Fibroblast of lung (primary cell): ENCODE results near the gene LAMC3. TPM values are rescaled to one million over a fixed set of nuclear protein-coding genes. Genes with fewer than 3 reads are reported as not detected.

Experiments
- DNase-seq, 2 donors: peaks; one replicate each; pipeline versions ENCODE4 v3.0.0 to v3.0.0-alpha.2; 2010; ENCODE audit warnings: low read depth in 2 of 2
- H2AFZ ChIP-seq: 2 replicates; pipeline ENCODE4 v1.5.1; 2012; ENCODE audit warnings: low read length, control low read depth, inconsistent platforms
- H3K27ac ChIP-seq: 2 replicates; pipeline ENCODE4 v1.5.1; 2011; ENCODE audit warnings: low read length, control low read depth; ENCODE audit not compliant: insufficient read depth
- H3K27me3 ChIP-seq: 2 replicates; pipeline ENCODE4 v1.5.1; 2011; ENCODE audit warnings: mild to moderate bottlenecking, low read length; ENCODE audit not compliant: control insufficient read depth, insufficient read depth
- H3K36me3 ChIP-seq: 2 replicates; pipeline ENCODE4 v1.5.1; 2011; ENCODE audit warnings: low read length; ENCODE audit not compliant: control insufficient read depth, insufficient read depth
- H3K4me1 ChIP-seq: 2 replicates; pipeline ENCODE4 v1.5.1; 2011; ENCODE audit warnings: low read length; ENCODE audit not compliant: control insufficient read depth, insufficient read depth; ENCODE audit errors: extremely low read depth
- H3K4me2 ChIP-seq: 2 replicates; pipeline ENCODE4 v1.5.1; 2011; ENCODE audit warnings: low read length, control low read depth; ENCODE audit not compliant: insufficient read depth; ENCODE audit errors: extremely low read depth
- H3K4me3 ChIP-seq, 4 experiments: fragments of 200-600 bp in 1 of 4; sonication (generic) in 1 of 4; replicated peaks in 1 of 4; 2 replicates each; pipeline ENCODE4 v1.5.1; 2011 to 2016; ENCODE audit warnings: low read length in 4 of 4, low read depth in 3 of 4, mild to moderate bottlenecking in 3 of 4, control low read depth in 2 of 4, inconsistent platforms in 1 of 4, mixed read lengths in 1 of 4; ENCODE audit not compliant: insufficient read depth in 1 of 4; ENCODE audit errors: control extremely low read depth in 1 of 4
- H3K79me2 ChIP-seq: 2 replicates; pipeline ENCODE4 v1.5.1; 2012; ENCODE audit warnings: mild to moderate bottlenecking, low read length, inconsistent platforms; ENCODE audit not compliant: control insufficient read depth, insufficient read depth
- H3K9ac ChIP-seq: 2 replicates; pipeline ENCODE4 v1.5.1; 2011; ENCODE audit warnings: mild to moderate bottlenecking, low read length, control low read depth; ENCODE audit not compliant: insufficient read depth
- H3K9me3 ChIP-seq: 2 replicates; pipeline ENCODE4 v1.5.1; 2012; ENCODE audit warnings: low read depth, low read length; ENCODE audit not compliant: control insufficient read depth, insufficient read depth
- H4K20me1 ChIP-seq: 2 replicates; pipeline ENCODE4 v1.5.1; 2011; ENCODE audit warnings: low read length; ENCODE audit not compliant: control insufficient read depth, insufficient read depth; ENCODE audit errors: extremely low read depth
- EZH2 ChIP-seq: IDR thresholded peaks from 2 replicates; pipeline ENCODE4 v1.5.1; 2012; ENCODE audit warnings: low read length, control low read depth, mild to moderate bottlenecking; ENCODE audit errors: missing control alignments
- polyA plus RNA-seq, 2 donors: library from polyadenylated mRNA; depleted of rRNA in 1 of 2; stranded (reverse) in 1 of 2; unstranded in 1 of 2; fragments of >200 nt; gene quantifications; 2 replicates each; pipeline ENCODE4 v1.2.1, GENCODE V29; 2011 to 2012; ENCODE audit warnings: missing spikeins in 1 of 2
- total RNA-seq: library from RNA; depleted of rRNA; stranded (reverse); fragments of >200 nt; gene quantifications from 2 replicates; pipeline ENCODE4 v1.2.1, GENCODE V29; 2014
- TF ChIP-seq, protein P1 (sequence below), 2 donors: IDR thresholded peaks in 1 of 2; conservative IDR thresholded peaks in 1 of 2; 1 replicate in 1 of 2; 2 replicates in 1 of 2; pipeline ENCODE4 v1.5.1; 2011 to 2012; ENCODE audit warnings: low read length in 2 of 2, control low read depth in 1 of 2, inconsistent platforms in 1 of 2, low read depth in 1 of 2, mild to moderate bottlenecking in 1 of 2

The LAMC3 gene
- total and polyA plus RNA-seq, 2 donors (not counting 1 experiment from before 2014, with no cell fraction given): 0.17 to 1.4 TPM

DNA sequence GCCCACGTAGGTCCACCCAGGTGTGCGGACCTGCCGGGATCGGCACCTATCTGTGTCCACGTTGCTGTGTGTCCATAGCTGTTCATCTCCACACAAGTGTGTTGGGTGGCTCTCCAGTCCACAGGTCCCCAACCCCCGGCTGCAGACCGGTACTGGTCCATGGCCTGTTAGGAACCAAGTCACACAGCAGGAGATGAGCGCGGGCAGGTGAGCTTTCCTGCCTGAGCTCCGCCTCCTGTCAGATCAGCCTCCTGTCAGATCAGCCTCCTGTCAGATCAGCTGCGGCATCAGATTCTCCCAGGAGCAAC, 18.9 kb downstream of the LAMC3 start:
- no peaks in the 10 kb centered on the region for H3K4me1 ChIP-seq
- no peak overlapping the region for H3K4me3 ChIP-seq
- H3K36me3 ChIP-seq: no peaks in the 10 kb centered on the region
- H3K27ac ChIP-seq: no peak overlapping the region
- peaks cover 5% of the 10 kb centered on the region for H3K27me3 ChIP-seq
- H2AFZ ChIP-seq: no peak overlapping the region
- no peak overlapping the region for H3K4me2 ChIP-seq
- TF ChIP-seq, protein P1, sequence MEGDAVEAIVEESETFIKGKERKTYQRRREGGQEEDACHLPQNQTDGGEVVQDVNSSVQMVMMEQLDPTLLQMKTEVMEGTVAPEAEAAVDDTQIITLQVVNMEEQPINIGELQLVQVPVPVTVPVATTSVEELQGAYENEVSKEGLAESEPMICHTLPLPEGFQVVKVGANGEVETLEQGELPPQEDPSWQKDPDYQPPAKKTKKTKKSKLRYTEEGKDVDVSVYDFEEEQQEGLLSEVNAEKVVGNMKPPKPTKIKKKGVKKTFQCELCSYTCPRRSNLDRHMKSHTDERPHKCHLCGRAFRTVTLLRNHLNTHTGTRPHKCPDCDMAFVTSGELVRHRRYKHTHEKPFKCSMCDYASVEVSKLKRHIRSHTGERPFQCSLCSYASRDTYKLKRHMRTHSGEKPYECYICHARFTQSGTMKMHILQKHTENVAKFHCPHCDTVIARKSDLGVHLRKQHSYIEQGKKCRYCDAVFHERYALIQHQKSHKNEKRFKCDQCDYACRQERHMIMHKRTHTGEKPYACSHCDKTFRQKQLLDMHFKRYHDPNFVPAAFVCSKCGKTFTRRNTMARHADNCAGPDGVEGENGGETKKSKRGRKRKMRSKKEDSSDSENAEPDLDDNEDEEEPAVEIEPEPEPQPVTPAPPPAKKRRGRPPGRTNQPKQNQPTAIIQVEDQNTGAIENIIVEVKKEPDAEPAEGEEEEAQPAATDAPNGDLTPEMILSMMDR (conservative IDR thresholded peaks at IDR 0.05 in 1 of 2, IDR thresholded peaks at IDR 0.05 in 1 of 2; ENCODE audit: low read depth in 1 of 2, low read length in 2 of 2): no peak
- no peak for TF ChIP-seq EZH2
- H3K79me2 ChIP-seq: no peaks in the 10 kb centered on the region
- no peaks in the 10 kb centered on the region for H3K9me3 ChIP-seq
- no peak for DNase-seq
- no peaks in the 10 kb centered on the region for H4K20me1 ChIP-seq
- no peak overlapping the region for H3K9ac ChIP-seq

DNA sequence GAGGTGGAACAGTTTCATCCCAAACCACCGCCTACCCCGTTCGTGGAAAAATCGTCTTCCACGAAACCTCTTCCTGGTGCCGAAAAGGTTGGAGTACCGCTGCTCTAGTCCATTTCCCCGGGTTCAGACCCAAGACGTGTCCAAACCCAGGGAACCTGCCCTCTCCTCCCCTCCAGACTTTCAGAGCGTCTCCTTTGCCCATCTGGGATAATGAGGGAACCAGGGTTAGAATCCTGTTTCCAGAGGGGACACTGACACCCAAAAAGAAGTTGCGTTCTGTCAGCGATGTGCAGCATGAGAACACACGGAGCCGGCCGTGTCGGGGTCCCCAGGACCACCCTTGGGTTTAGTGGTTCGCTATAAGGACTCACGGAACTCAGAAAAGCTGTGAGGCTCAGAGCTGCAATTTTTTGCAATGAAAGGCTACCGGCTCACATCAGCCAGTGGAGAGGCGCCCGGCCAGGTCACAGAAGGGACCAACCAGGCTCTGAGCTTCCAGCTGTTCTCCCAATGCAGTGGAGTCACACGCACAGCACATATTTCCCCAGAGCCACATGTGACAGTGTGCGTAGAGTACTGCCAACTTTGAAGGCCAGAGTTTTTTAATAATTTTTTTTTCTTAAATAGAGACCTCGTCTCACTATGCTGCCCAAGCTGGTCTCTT, 19.4 kb downstream of the LAMC3 start:
- no peak for DNase-seq
- H3K27me3 ChIP-seq: peaks cover 7% of the 10 kb centered on the region

DNA sequence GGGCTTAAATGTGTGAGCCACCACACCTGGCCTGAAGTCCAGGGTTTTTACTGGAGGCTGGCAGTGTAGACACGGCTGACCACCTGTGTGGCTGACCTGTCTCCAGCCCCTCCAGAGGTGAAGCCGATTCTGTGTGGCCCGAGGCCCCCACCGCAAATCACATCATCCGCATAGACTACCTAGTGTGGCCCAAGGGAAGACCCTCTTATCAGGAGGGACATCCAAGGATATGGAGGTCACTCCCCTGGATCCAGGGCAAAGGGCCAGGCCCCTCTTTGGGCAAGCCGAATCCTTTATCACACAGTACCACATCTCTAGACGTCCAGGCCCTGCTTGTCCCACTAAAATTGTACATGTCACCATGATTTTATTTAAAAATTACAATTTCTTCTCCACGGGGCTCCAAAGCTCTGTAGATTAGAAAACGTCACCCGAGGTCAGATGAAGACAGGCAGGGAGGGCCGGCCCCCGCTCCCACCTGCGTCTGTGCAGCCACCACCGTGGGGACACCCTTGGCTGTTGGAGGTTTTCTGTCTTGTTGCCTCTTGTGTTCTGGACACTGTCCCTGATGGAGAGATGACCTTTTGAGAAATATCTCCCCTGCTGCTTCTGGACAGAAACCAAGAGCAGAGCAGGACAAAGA, 20.1 kb downstream of the LAMC3 start:
- H3K9ac ChIP-seq: no peak overlapping the region
- no peaks in the 10 kb centered on the region for H4K20me1 ChIP-seq
- DNase-seq: no peak
- no peak overlapping the region for H3K27ac ChIP-seq
- H3K4me3 ChIP-seq: no peak overlapping the region
- TF ChIP-seq, protein P1 (conservative IDR thresholded peaks at IDR 0.05 in 1 of 2, IDR thresholded peaks at IDR 0.05 in 1 of 2; ENCODE audit: low read depth in 1 of 2, low read length in 2 of 2): no peak
- TF ChIP-seq EZH2: no peak
- no peaks in the 10 kb centered on the region for H3K36me3 ChIP-seq
- peaks cover 5% of the 10 kb centered on the region for H3K27me3 ChIP-seq
- no peak overlapping the region for H3K4me2 ChIP-seq
- H3K4me1 ChIP-seq: no peaks in the 10 kb centered on the region
- no peak overlapping the region for H2AFZ ChIP-seq
- no peaks in the 10 kb centered on the region for H3K9me3 ChIP-seq
- no peaks in the 10 kb centered on the region for H3K79me2 ChIP-seq

More for the DNA sequence above, 19.4 kb downstream of the LAMC3 start:
- no peak overlapping the region for H3K4me2 ChIP-seq
- H3K9ac ChIP-seq: no peak overlapping the region
- no peak overlapping the region for H2AFZ ChIP-seq
- H4K20me1 ChIP-seq: no peaks in the 10 kb centered on the region
- no peak overlapping the region for H3K27ac ChIP-seq
- TF ChIP-seq, protein P1 (conservative IDR thresholded peaks at IDR 0.05 in 1 of 2, IDR thresholded peaks at IDR 0.05 in 1 of 2; ENCODE audit: low read depth in 1 of 2, low read length in 2 of 2): no peak
- TF ChIP-seq EZH2: no peak
- no peak overlapping the region for H3K4me3 ChIP-seq
- H3K9me3 ChIP-seq: no peaks in the 10 kb centered on the region
- H3K79me2 ChIP-seq: no peaks in the 10 kb centered on the region
- H3K36me3 ChIP-seq: no peaks in the 10 kb centered on the region
- H3K4me1 ChIP-seq: no peaks in the 10 kb centered on the region
